Measurements from ENCODE around the gene STX17.

The STX17 gene

DNA sequence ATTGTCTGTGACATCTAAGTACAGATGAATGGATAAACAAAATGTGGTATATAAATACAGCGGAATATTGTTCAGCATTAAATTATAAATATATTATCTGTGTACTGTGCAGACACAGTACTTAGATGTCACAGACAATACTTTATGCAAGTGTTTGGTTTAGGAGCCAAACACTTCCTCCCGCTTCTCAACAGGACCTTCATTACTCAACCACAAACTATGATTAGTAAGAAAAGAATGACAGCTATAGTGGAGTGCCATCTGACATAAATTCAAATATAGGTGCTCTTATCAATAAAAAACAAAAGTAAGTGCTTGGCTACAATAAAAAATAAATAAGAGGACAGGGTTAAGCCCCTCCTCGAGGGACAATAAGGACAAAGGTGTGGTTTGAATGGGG lies 38.9 kb upstream of the STX17 start:
- no peak for TF ChIP-seq ZFX (IDR thresholded peaks at IDR 0.05; ENCODE audit: borderline replicate concordance)
- TF ChIP-seq, protein P1, sequence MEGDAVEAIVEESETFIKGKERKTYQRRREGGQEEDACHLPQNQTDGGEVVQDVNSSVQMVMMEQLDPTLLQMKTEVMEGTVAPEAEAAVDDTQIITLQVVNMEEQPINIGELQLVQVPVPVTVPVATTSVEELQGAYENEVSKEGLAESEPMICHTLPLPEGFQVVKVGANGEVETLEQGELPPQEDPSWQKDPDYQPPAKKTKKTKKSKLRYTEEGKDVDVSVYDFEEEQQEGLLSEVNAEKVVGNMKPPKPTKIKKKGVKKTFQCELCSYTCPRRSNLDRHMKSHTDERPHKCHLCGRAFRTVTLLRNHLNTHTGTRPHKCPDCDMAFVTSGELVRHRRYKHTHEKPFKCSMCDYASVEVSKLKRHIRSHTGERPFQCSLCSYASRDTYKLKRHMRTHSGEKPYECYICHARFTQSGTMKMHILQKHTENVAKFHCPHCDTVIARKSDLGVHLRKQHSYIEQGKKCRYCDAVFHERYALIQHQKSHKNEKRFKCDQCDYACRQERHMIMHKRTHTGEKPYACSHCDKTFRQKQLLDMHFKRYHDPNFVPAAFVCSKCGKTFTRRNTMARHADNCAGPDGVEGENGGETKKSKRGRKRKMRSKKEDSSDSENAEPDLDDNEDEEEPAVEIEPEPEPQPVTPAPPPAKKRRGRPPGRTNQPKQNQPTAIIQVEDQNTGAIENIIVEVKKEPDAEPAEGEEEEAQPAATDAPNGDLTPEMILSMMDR (IDR thresholded peaks at IDR 0.05) = no peak
- H3K27ac ChIP-seq = no peak overlapping the region

GRCh38 chr9:99867968-99868367 lies 38.5 kb upstream of the STX17 start:
- H3K27ac ChIP-seq = no peak overlapping the region
- TF ChIP-seq ZFX (IDR thresholded peaks at IDR 0.05; ENCODE audit: borderline replicate concordance) = no peak
- TF ChIP-seq, protein P1 (IDR thresholded peaks at IDR 0.05) = no peak

DNA sequence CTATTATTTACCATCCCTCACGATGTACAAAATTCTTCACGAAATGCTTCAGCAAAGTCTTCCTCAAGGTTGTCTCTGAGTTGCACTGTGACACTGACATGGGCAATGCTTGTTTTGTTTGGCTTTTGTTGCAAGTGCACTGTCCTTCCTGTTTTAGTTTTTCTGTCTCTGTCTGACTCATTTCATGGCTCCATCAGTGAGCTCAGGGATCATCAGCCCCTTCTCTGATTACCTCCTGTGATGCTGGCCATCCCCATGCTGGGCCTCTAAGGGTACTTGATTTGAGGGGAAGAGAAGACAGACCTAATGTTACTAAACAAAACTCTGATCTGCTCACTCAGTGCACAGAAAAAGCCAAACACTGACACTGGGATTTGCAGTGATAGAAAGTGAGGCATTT lies 37.6 kb upstream of the STX17 start:
- no peak for TF ChIP-seq ZFX (IDR thresholded peaks at IDR 0.05; ENCODE audit: borderline replicate concordance)
- H3K27ac ChIP-seq = no peak overlapping the region

GRCh38 chr9:99870126-99870525 lies 36.3 kb upstream of the STX17 start:
- no peak overlapping the region for H3K27ac ChIP-seq
- TF ChIP-seq, protein P1 (IDR thresholded peaks at IDR 0.05) = no peak
- no peak for TF ChIP-seq ZFX (IDR thresholded peaks at IDR 0.05; ENCODE audit: borderline replicate concordance)

DNA sequence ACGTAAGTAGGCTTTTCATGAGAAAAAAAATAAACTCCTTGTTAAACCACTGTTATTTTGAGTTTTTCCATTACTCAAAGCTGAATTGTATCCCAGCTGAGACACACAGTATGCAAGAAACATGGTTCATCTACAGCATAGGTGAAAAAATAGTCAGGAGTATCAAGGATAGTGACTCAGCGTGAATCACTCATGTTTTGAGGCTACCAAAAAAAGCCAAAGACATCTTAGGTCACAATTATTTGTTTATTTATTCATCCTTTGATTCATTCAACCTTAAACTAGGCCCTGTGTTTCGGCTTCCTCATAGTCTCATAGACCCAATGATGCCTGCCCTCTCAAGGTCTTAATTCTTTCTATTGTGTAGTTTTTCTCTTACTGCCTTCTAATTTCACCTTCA lies 32.9 kb upstream of the STX17 start:
- TF ChIP-seq ZFX (IDR thresholded peaks at IDR 0.05; ENCODE audit: borderline replicate concordance) = no peak
- TF ChIP-seq, protein P1 (IDR thresholded peaks at IDR 0.05) = no peak
- no peak overlapping the region for H3K27ac ChIP-seq

DNA sequence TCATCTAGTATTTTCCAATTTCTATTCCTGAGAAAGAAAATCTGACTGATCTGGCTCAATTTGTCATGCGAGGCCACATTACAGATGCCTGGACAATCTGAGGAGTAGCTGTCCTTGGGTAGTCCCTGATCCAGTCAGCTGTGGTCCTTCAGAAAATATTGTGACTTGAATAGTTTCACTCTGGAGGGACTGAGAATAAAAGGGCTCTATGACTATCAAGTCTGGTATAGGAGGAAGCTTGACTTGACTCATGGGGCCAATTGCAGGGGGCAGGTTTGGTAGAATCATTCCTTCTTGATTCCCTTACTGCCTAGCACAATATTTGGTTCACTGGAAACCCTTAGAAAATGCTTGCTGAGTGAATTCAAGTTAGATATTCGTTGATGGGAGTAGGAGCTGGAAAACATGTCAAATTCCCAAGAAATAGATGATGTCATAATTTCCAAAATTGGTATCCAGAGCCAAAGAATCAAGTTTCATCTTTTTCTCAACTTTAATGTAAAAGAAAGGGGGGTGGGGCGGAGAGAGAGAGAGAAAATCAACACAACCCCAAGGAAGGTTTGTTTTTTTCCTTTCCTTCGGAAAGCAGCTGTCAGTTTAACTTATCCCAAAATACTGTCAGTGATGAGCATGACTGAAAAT lies 32.4 kb upstream of the STX17 start:
- no peak overlapping the region for H3K27ac ChIP-seq
- TF ChIP-seq, protein P1 (IDR thresholded peaks at IDR 0.05) = no peak
- TF ChIP-seq ZFX (IDR thresholded peaks at IDR 0.05; ENCODE audit: borderline replicate concordance) = no peak

DNA sequence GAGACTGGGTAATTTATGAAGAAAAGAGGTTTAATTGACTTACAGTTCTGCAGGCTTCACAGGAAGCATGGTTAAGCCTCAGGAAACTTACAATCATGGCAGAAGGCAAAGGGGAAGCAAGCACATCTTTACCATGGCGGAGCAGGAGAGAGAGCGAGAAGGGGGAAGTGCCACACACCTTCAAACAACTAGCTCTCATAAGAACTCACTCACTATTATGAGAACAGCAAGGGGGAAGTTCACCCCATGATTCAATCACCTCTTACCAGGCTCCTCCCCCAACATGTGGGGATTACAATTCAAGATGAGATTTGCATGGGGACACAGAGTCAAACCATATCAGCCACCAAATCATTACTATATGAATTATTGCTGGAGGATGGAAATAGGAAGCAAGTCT lies 30.3 kb upstream of the STX17 start:
- TF ChIP-seq ZFX (IDR thresholded peaks at IDR 0.05; ENCODE audit: borderline replicate concordance) = no peak
- TF ChIP-seq, protein P1 (IDR thresholded peaks at IDR 0.05) = no peak
- no peak overlapping the region for H3K27ac ChIP-seq

DNA sequence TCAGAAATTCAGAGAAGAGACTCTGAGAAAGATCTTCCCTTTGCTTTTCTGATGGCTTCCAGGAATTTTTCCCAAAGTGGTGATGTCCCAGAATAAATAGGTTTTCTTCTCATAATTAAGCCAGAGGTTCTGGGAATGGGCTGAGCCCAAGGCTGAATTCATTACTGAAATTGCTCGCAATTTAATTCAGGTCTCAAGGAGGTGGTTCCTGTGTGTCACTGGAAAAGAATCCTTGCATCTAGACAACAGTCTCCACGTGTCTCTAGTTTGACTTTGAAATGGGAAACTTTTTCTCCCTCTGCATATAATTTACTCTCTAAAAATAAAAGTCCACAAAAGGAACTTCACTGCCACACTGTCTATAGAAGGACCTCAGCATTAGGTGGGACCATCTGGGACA lies 27.8 kb upstream of the STX17 start:
- TF ChIP-seq ZFX (IDR thresholded peaks at IDR 0.05; ENCODE audit: borderline replicate concordance) = no peak
- TF ChIP-seq, protein P1 (IDR thresholded peaks at IDR 0.05) = no peak
- no peak overlapping the region for H3K27ac ChIP-seq
